HG02571 (cell line): Measurements from ENCODE around the gene FAM222B.

Experiments
- ATAC-seq: cut with Tn5 transposase; IDR thresholded peaks from one replicate; pipeline ENCODE4 v1.9.1; 2021; ENCODE audit warnings: mild to moderate bottlenecking, moderate library complexity; ENCODE audit not compliant: unreplicated experiment

FAM222B gene

DNA sequence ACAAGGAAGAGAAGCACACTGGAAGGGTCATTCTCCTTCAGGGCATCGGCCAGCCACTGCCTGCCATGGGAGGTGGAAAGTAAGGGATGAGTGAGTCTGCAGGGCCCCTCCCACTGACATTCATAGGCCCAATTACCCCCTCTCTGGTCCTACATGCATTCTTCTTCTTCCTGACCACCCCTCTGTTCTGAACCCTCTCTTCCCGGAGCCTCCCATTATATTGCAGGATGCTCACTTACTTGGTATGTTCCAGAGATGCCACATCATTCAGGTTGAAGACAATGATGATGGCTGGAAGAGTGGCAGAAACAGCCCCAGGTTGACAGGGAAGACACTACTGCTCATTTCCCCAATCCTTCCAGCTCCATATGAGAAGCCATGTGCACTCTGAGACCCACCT lies 127.4 kb downstream of the FAM222B start:
- ATAC-seq = no peak

- ATAC-seq = no peak
Measured at GRCh38 chr17:28714281-28714680, 128.3 kb downstream of the FAM222B start.

GRCh38 chr17:28712705-28713415 lies 129.7 kb downstream of the FAM222B start:
- ATAC-seq = no peak

DNA sequence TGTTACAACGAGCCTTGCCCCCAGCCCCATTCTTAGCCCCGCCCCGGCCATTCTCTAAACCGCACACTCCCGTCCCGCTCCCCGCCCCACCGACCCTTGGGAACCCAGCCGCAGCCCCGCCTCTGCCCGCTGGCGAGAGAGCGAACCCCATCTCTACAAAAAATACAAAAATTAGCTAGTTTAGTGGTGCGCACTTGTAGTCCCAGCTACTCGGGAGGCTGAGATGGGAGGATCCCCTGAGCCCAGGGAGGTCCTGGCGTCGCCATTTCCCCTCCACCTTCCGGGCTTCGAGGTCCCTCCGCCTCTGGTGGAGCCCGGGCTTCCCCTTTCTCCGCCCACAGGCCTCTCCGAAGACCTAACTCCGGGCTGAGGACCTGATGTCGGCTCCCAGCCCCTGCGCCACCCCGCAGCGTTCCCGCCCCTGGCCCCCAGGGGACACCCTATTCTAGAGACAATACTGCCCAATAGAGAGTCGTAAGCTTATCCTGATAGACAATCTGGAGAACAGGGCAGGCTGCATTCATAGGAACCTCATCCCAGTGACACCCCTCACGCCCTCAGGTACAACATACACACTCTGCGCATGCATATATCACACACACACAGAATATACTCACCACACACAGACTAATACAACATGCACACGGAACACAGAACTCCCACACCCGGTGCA lies 130.4 kb downstream of the FAM222B start:
- ATAC-seq = peak; percentile 38

GRCh38 chr17:28711723-28712031 lies 130.9 kb downstream of the FAM222B start, which contains the start of gene PROCA1:
TSS of gene PROCA1 (minus strand) at chr17:28711888. CDS start at chr17:28711660, 228 bp downstream.
- peak; percentile 20 for ATAC-seq

- peak; percentile 71 for ATAC-seq
Measured at GRCh38 chr17:28710861-28711722, 131.5 kb downstream of the FAM222B start.

- ATAC-seq = no peak
Measured at GRCh38 chr17:28707339-28707720, 135.3 kb downstream of the FAM222B start.

DNA sequence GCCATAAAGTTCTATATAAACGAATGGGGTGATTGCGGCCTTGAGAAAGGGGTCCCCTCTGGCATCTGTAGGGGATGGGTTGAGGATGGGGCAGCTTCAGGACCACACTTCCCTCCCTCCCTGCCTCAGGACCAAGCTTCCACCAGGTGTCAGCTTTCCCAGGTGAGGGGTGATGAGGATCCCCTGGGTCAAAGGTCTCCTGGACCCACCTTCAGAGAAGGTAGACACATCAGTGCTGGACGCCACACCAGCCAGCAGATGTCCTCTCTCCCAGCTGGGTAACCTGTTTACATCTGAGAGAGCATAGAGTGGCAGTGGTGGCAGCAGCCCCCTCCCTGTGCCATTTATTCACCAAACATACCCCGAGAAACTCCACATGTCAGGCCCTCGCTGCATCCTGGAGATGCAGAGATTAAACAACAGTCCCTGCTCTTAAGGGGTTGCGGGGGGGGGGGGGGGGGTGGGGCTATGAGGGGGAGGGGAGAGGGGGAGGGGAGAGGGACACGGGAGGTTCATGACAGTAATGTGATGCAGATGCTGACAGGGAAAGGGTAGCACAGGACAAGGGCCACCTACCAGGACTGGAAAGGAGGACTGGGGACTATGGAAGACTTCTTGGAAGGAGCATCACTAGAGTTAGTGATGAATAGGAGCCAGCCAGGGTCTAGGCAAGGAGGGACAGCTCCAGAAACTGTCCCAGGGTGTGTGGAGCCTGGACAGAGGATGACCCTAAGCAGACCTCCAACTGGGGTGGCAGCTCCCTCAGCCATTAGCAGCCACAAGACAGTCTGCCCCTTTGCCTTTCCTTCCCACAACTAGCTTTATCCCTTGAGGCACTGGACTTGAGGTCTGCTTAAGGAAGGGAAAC lies 135.9 kb downstream of the FAM222B start:
- ATAC-seq = no peak
